AG04450 (cell line): ENCODE measurements around the gene MYH7B. TPM values are rescaled to one million over a fixed set of nuclear protein-coding genes. Genes with fewer than 3 reads are reported as not detected.

Experiments
- CTCF ChIA-PET: fragments of 300-600, 350-600 bp; formaldehyde crosslinking; extraction: SDS; loops from one replicate; lab custom pipeline; 2022; ENCODE audit warnings: antibody characterized with exemption, inconsistent platforms; lab: Charles Lee
- POLR2A ChIA-PET: fragments of 350-600 bp; formaldehyde crosslinking; extraction: SDS; loops from one replicate; lab custom pipeline; 2021; ENCODE audit warnings: antibody characterized with exemption, inconsistent platforms; lab: Yijun Ruan, JAX
- DNase-seq: peaks from one replicate; pipeline ENCODE4 v3.0.0-alpha.2; 2011; ENCODE audit warnings: low read depth, low spot score
- H3K27ac ChIP-seq: one replicate; pipeline ENCODE4 v1.5.1; 2012; ENCODE audit warnings: low read depth, low read length, control low read depth
- H3K27me3 ChIP-seq: one replicate; pipeline ENCODE4 v1.6.0; 2012; ENCODE audit warnings: low read length; ENCODE audit not compliant: control insufficient read depth, insufficient read depth
- H3K4me3 ChIP-seq: 2 replicates; pipeline ENCODE4 v1.5.1; 2011; ENCODE audit warnings: mild to moderate bottlenecking, low read depth, low read length, control low read depth
- H3K9me3 ChIP-seq: 2 replicates; pipeline ENCODE4 v1.5.1; 2012; ENCODE audit warnings: low read length; ENCODE audit not compliant: control insufficient read depth, insufficient read depth
- polyA plus RNA-seq: library from polyadenylated mRNA; depleted of rRNA; stranded (reverse); fragments of >200 nt; gene quantifications from 2 replicates; pipeline ENCODE4 v1.2.3, GENCODE V29; 2011
- TF ChIP-seq, protein P1 (sequence below): IDR thresholded peaks from 2 replicates; pipeline ENCODE4 v1.5.1; 2011; ENCODE audit warnings: low read depth, low read length, control low read depth, inconsistent platforms

The MYH7B gene
- polyA plus RNA-seq, 1 experiment = 0.02 TPM

DNA sequence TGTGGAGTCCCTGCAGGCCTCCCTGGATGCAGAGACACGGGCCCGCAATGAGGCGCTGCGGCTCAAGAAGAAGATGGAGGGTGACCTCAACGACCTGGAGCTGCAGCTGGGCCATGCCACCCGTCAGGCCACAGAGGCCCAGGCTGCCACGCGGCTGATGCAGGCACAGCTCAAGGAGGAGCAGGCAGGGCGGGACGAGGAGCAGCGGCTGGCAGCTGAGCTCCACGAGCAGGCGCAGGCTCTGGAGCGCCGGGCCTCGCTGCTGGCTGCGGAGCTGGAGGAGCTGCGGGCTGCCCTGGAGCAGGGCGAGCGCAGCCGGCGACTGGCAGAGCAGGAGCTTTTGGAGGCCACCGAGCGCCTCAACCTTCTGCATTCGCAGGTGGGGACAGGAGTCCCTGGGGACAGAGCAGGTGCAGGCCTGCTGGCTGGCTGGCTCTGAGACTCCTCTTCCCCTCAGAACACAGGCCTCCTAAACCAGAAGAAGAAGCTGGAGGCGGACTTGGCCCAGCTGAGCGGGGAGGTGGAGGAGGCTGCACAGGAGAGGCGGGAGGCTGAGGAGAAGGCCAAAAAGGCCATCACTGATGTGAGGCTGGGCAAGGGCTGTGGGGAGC lies 44.7 kb downstream of the MYH7B start:
- no peak overlapping the region for H3K4me3 ChIP-seq
- H3K9me3 ChIP-seq = no peaks in the 10 kb centered on the region; the same call in 1 of the 2 replicates
- no peak for DNase-seq
- no peak overlapping the region for H3K27ac ChIP-seq
- ChIA-PET CTCF (interaction anchor here (0.5 to 2.6 kb wide), 2 partner anchors 96 to 126 kb away, joined by 4 to 17 read pairs; no protein-coding TSS in a partner anchor), POLR2A (no interaction called here)
- TF ChIP-seq, protein P1, sequence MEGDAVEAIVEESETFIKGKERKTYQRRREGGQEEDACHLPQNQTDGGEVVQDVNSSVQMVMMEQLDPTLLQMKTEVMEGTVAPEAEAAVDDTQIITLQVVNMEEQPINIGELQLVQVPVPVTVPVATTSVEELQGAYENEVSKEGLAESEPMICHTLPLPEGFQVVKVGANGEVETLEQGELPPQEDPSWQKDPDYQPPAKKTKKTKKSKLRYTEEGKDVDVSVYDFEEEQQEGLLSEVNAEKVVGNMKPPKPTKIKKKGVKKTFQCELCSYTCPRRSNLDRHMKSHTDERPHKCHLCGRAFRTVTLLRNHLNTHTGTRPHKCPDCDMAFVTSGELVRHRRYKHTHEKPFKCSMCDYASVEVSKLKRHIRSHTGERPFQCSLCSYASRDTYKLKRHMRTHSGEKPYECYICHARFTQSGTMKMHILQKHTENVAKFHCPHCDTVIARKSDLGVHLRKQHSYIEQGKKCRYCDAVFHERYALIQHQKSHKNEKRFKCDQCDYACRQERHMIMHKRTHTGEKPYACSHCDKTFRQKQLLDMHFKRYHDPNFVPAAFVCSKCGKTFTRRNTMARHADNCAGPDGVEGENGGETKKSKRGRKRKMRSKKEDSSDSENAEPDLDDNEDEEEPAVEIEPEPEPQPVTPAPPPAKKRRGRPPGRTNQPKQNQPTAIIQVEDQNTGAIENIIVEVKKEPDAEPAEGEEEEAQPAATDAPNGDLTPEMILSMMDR = no peak
- no peaks in the 10 kb centered on the region for H3K27me3 ChIP-seq

DNA sequence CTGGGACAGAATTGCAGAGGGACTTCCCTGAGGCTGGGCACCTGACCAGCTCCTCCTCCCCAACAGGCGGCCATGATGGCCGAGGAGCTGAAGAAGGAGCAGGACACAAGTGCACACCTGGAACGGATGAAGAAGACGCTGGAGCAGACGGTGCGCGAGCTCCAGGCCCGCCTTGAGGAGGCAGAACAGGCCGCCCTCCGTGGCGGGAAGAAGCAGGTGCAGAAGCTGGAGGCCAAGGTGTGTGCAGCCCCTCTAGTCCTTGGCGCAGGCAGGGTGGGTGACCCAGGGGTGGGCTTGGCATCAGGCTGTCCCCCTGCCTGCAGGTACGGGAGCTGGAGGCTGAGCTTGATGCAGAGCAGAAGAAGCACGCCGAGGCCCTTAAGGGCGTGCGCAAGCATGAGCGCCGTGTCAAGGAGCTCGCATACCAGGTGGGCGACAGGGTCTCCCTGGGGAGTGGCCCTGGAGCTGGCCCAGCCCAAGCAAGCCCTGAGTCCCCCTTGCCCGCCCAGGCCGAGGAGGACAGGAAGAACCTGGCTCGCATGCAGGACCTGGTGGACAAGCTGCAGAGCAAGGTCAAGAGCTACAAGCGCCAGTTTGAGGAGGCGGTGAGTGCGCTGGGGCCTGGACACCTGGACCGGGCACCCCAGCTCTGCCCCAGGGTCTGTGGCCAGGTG lies 45.4 kb downstream of the MYH7B start:
- ChIA-PET POLR2A (no interaction called here), CTCF (interaction anchor here (1.3 to 2.6 kb wide), 2 partner anchors 13 to 126 kb away, joined by 4 to 17 read pairs; no protein-coding TSS in a partner anchor)
- Histone ChIP-seq H3K4me3 (no peak overlapping the region), H3K27ac (no peak overlapping the region), H3K9me3 (no peaks in the 10 kb centered on the region; the same call in 1 of the 2 replicates), H3K27me3 (no peaks in the 10 kb centered on the region)
- TF ChIP-seq, protein P1 = no peak
- no peak for DNase-seq

DNA sequence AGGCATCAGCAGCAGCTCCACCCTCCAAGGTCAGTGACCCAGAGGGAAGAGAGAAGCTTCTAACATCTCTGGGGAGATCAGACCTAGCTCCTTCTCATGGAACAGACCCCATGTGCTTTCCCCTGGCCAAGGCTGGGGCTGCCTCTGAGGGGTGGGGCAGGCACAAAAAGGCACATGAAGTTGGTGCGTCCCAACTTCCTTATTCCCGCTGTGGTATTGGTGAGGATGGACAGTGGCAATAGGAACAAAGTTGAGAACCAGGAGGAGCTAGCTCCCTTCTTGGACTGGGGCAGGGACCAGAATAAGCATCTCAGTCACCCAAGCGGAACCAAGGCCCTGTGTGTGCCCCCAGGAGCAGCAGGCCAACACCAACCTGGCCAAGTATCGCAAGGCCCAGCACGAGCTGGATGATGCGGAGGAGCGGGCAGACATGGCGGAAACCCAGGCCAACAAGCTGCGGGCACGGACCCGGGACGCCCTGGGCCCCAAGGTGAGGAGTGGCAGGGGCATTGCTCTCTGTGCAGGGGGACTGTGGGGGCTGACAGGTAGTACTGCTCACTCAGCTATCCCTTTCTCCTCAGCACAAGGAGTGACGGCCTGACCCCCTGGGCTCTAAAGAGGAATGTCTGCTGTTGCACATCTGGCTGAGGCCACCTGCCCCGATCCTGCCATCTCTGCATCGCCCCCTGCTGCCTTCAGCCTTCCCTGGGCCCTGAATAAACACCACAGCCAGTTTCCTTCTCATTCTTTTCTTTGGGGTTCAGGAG lies 46.1 kb downstream of the MYH7B start:
- ChIA-PET POLR2A (no interaction called here), CTCF (interaction anchor here (1.3 to 2.6 kb wide), 2 partner anchors 13 to 127 kb away, joined by 4 to 17 read pairs; no protein-coding TSS in a partner anchor)
- no peaks in the 10 kb centered on the region; the same call in 1 of the 2 replicates for H3K9me3 ChIP-seq
- no peak overlapping the region for H3K4me3 ChIP-seq
- TF ChIP-seq, protein P1 = peak; percentile 41; the same call in 1 of the 2 replicates
- H3K27me3 ChIP-seq = no peaks in the 10 kb centered on the region
- no peak for DNase-seq
- H3K27ac ChIP-seq = no peak overlapping the region

DNA sequence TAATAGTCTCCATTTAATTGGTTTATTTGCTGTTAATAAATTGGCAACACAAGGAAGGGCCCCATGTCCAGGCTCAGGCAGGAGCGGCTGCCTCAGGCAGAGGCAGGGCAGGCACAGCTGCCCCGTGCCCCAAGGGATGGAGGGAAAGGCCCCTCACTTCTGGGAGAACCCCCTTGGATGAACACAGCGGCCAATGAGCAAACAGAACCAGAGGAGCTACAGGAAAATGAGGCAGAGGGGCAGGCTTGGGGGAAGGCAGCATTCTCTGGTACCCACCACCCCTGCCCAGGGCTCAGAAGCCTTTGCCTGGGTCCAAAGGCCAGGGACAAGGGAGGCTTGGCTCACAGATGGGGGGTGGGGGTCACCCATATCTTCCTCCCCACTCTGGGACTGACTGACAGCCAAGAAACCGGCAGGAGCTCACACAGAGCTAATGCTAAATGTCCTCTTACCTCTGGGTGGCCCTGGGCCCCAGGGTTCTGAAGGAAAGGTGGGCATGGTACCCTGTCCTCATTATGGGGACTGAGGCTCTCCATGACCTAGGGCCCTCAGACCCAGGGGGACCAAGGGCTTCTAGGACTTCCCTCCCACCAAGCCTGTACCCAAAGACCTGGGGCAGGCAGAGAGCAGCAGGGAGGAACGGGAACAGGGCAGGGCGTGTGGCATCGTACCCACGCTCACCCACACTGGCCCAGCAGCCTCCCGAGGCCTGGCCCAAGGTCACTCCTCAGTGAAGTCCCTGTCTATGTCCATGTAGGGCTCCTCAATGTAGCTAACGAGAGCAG lies 47.0 kb downstream of the MYH7B start:
- ChIA-PET POLR2A (interaction anchor here (0.6 kb wide), 1 partner anchor 261 kb away, joined by 7 read pairs; no protein-coding TSS in a partner anchor), CTCF (interaction anchor here (0.7 to 2.6 kb wide), 2 partner anchors 128 to 167 kb away, joined by 3 to 17 read pairs; no protein-coding TSS in a partner anchor)
- no peaks in the 10 kb centered on the region for H3K27me3 ChIP-seq
- no peak for DNase-seq
- TF ChIP-seq, protein P1 = no peak
- no peaks in the 10 kb centered on the region; the same call in 1 of the 2 replicates for H3K9me3 ChIP-seq
- no peak overlapping the region for H3K27ac ChIP-seq
- no peak overlapping the region for H3K4me3 ChIP-seq
